Stimulated activated CD8-positive, alpha-beta memory T cell treated with anti-CD3 and anti-CD28 coated beads, Interleukin-12 subunit alpha, Interleukin-12 subunit beta, amount 100 ng/mL, for 24 hours (primary cell): ENCODE results near the gene TDRKH.
A peak's percentile ranks its signal among the peaks of the same experiment; 100 is the strongest.
"Not testable (repeated sequence)": the region's sequence is repeated elsewhere in the genome, so short reads cannot be mapped to it uniquely, and the experiment has no call there.

ENCODE experiments used
- DNase-seq: peaks from one replicate; pipeline ENCODE4 v3.0.0-alpha.2; 2020; ENCODE audit errors: extremely low read depth

Gene TDRKH

GRCh38 chr1:151762941-151763921, 27.1 kb downstream of the TDRKH start, which contains the start of gene MRPL9:
MRPL9 (minus strand) TSS chr1:151763496; CDS start chr1:151763479, 17 bp downstream.
- DNase-seq: peak; percentile 68

GRCh38 chr1:151760597-151761385, 29.5 kb downstream of the TDRKH start:
- DNase-seq: no peak

GRCh38 chr1:151759241-151759640, 31.1 kb downstream of the TDRKH start:
- no peak for DNase-seq

GRCh38 chr1:151756291-151756690, 34.0 kb downstream of the TDRKH start:
- no peak for DNase-seq

GRCh38 chr1:151741516-151741915, 48.8 kb downstream of the TDRKH start:
- no peak for DNase-seq

GRCh38 chr1:151739590-151740355, 50.5 kb downstream of the TDRKH start:
- DNase-seq: no peak

- DNase-seq: no peak
Measured at GRCh38 chr1:151737479-151737878, 52.8 kb downstream of the TDRKH start.

GRCh38 chr1:151737026-151737425, 53.3 kb downstream of the TDRKH start:
- DNase-seq: no peak

- not testable (repeated sequence) for DNase-seq
Measured at GRCh38 chr1:151733995-151734394, 56.3 kb downstream of the TDRKH start.

- DNase-seq: no peak
Measured at GRCh38 chr1:151733126-151733525, 57.2 kb downstream of the TDRKH start.

GRCh38 chr1:151729966-151730291, 60.4 kb downstream of the TDRKH start:
- DNase-seq: no peak

- no peak for DNase-seq
Measured at GRCh38 chr1:151729157-151729965, 60.9 kb downstream of the TDRKH start.

- no peak for DNase-seq
Measured at GRCh38 chr1:151728151-151729054, 61.9 kb downstream of the TDRKH start.

- DNase-seq: no peak
Measured at GRCh38 chr1:151723726-151724370, 66.5 kb downstream of the TDRKH start.
